HG03378 (cell line): ENCODE results near the gene SNN.

ENCODE experiments used
- ATAC-seq: cut with Tn5 transposase; IDR thresholded peaks from one replicate; pipeline ENCODE4 v1.9.1; 2021; ENCODE audit warnings: mild to moderate bottlenecking, moderate library complexity; ENCODE audit not compliant: unreplicated experiment

SNN gene

DNA sequence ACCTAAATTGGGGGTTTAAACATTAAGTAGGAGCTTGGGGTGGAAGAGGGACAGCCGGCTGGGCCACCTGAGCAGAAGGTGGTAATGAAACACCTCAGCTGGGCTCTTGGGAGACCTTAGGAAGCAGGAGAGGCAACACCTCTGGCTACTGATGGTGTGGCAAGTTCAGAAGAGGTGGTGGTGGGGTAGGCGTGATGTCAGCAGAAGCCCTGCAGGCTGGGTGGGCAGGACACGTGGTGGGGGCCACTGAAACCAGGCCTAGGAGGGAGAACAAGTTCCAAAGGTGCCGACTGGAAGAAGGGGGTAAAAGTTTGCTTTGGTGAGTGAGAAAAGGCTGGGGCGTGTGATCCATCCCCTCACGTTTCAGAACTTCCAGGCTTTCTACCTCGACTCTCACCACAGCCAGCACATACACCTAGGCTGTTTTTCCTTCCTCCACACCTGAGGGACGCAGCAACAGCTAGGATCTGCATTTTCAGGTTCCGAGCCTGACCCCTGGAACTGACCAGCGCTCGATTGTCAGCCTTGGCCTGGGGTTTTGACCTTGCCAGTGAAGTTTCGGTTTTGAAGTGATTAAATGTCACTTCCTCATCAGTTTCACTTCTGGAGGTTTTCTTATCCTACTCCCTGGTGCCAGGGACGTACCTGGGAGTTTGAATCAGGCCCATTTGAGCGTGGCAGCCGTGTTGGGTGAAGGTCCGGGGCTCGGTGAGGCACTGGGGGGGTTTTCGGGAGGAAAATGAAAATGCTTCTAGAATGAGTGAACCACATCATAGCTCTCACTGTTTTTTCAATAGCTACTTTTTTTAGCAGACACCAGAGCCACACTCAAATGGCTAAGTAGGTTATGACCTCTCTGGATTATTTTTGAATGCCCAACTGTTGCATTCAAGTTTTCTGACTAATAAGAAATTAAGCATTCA lies 10.0 kb downstream of the SNN start:
- no peak for ATAC-seq

DNA sequence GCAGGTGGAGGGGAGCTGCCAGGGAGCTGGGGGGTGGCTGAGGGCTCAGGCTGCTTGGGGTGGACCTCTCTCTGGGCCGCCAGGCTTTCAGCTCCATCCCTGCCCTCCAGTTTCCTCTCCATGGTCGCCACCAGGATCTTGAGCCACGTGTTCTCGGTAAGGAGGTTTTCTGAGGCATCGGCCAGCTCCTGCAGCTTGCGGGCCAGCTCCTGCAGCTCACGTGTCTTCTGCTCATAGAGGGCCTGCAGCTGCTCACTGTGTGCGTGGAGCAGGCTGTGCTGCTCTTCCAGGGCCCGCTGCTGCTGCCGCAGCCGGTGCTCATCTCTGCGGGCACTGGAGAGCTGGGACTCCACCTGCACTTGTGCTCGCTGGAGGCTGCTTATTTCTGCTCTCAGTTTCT lies 11.0 kb downstream of the SNN start:
- no peak for ATAC-seq

DNA sequence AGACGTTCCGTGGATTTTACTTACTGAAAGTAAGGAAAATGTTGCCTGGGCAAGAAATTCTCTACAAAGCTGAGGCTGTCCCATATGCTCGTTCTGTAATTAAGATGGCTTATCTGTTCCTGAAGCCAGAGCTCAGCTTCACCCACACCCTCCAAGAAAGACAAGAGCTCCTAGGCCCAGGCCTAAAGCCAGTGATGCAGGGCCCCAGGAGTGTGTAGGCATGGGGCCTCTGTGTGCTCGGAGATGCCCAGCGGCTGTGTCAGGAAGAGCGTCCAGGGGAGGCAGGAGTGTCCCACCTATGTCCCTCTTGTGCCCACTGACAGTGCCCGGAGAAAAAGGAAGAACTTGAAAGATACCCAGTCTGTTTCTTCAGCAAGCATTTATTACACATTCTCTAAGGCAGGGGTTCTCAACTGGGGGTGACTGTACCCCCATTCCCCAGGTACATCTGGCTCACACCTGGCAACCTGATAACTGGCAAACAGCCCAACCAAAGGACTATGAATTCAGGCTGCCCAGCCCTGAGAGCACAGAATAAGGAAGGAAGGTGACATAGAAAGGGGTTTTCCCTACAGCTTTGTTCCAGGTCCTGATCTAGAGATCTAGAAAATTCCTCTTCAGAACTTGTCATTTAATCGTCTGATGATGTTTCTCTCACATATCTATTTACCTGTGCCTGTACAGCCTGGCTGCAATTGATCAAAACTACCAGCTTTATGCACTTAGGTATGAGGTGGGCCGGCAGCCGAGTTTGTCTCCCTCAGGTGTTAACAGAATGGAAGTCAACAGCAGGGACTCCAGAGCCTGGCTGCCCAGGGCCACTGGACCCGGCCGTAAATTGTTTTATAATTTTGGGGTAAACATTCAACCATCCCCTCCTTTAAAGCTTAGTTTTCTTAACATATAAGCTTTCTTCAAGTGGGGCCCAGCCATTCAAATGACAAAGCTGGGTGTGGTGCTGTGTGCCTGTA lies 12.0 kb downstream of the SNN start:
- no peak for ATAC-seq

DNA sequence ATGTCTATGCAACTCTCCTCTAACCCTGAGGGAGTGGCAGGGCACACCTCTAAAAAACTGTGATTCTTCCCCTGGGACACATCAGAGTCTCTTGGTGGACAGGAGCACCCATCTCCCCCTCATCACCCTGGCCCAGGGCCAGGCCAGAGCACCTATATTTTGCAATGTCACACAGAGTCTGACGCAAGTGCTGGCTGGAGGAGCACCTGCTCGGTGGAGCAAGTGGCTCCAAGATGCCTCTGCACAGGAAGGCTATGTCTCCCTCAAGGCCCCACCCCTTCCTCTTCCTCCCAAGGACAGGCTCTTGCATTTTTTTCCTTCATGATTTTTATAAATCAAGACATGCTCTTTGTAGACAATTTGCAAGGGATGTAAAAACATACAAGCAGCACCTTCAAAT lies 13.3 kb downstream of the SNN start:
- ATAC-seq: peak; percentile 23

DNA sequence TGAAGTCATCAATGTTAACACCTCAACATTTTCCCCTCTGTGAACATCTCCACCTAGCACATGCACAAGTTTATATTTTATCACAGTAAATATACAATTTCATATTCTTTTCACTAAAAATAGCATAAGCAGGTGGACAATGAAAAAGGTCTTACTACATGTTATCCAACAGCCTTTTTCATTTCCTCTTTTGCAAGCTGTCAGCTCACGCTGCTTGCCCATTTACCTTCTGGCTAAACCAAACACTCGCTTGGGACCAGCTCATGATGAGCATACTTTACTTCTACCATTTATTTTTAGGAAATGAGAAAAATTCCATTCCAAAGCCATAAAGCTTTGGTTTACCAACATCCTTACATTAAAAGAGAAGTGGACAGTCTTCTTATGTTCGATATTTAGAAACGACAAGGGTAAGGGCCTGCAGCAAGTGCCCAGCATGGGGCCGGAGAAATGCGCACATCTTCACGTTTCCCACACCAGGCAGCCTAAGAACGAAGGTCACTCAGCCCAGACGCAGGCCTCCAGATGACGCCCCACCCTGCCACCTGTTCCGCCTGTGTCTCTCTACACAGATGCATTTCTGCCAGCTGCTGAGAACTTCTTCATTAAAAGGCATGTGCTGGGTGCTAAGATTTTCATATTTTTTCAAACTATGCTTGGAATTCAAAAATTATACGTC lies 13.9 kb downstream of the SNN start:
- peak; percentile 39 for ATAC-seq

DNA sequence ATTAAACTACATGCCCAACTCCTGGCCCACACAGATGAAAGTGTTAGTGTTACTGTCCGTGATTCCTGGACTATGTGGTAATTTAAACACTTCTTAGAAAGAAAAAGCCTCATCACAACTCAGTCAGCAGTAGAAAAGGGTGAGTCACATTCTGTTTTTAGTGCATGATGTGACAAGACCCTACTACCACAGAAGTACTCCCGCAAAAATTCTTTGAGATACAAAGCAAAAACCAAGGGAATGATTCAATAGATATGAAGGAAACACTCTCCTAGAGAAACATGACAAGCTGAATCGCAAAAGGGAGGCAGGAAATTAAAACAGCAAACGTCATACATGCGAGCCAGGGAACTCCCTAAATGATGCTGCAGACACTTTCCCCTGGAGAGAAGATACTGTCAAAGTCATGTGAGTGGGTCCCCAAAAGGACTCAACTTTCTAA lies 14.4 kb downstream of the SNN start:
- ATAC-seq: peak; percentile 26

DNA sequence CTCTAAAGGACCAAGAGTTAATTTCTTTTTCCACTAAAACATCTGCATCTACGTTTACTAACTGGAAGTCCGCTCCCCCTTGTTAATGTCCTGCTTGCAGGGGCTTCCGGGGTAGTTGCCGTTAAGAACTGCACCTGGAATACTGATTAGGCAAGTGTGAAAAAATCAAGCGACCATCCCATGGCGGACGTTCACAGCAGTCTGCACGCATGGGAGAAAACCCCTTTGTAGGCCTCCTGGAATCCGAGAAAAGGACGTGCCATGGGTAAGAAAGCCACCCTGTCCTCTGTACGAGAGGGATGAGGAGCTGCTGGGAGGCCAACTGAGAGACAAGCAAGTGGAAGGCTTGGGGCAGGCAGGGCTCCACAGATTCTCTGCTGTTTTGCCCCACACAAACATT lies 14.9 kb downstream of the SNN start:
- no peak for ATAC-seq

DNA sequence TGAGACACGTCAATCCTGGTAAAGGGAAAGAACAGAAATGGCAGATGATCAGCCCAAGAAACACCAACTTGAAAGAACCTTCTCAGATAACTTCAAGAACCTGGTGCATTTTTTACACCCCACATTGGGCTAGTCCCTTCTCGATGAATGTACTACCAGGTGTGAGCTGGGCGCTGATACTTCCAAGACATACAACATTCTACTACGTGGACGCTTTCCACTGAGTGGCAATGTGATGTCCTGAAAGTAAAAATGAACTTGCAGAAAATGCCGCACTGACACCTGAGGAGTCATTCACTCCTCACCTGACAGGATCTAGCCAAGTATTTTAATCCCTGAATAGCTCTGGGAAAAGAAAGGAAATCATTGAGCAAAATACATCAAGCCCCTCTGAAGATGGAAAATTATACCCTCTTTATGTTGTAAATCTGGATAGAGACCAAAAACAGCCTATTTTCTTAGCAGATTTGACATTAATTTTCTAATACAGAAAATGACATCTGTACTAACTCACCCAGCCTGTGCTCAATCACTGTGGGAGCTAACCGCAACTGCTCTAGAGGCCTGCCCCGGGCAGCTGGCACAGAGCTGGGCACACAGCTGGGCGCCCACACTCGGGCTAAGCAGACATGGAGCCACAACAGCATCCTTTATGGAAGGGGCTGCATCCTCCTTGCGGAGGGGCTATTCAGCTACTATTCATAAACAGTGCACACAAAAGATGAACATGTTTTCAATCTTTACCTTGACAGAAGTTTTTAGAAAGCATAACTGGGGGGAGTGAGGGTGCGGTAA lies 16.2 kb downstream of the SNN start:
- no peak for ATAC-seq

DNA sequence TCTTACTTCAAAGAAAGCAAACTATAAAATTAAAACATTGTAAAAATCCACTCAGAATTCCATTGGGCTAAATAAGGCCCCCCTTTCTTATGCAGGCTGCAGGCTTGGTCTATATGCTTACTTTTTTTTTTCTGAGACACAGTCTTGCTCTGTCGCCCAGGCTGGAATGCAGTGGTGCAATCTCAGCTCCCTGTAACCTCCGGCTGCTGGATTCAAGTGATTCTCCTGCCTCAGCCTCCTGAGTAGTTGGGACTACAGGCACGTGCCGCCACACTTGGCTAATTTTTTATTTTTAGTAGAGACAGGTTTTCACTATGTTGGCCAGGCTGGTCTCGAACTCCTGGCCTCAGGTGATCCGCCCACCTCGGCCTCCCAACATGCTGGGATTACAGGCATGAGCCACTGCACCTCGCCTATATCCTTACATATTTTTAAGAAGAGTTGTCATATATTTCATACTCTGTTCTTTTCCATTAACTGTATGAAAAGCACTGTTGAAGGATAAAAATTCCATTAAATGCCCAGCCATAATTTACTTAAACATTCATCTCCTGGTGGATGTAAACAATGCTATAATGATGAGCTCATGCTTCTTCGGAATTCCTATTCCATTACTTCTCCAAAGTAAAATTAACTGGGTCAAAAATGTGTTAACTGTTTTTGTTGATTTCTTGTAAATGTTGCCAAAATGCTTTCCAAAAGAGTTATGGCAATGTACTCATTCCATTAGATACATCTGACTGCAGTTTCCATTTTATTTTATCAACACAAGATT lies 17.8 kb downstream of the SNN start:
- ATAC-seq: no peak

DNA sequence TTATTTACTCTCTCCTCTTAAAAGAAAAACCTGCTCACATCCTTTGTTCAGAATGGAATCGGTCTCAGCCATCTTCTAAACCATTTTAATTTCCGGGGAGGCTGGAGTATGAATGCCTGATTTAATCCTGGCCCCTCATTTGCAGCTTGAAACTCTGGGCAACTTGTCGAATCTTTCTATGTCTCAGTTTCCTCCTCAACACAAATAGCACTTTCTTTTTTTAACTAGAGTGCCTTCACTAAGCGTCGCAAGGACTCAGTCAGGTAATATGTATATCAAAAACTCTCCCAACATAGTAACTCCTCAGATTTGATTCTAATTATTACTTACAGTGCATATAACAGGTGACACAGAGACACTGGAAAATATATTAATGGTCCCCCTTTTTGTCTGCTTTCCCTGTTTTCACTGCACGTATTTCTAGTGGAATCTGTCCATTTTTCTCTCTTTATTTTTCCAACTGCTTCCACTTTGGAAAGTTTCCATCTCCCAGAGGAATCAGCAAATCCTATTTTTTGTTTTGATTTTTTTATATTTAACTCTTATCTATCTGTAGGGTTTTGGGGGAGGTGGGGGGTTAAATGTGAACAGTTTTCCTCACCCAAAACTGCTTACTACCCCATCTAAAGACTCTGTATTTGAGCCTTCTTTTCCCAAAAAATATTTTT lies 18.6 kb downstream of the SNN start:
- ATAC-seq: no peak

DNA sequence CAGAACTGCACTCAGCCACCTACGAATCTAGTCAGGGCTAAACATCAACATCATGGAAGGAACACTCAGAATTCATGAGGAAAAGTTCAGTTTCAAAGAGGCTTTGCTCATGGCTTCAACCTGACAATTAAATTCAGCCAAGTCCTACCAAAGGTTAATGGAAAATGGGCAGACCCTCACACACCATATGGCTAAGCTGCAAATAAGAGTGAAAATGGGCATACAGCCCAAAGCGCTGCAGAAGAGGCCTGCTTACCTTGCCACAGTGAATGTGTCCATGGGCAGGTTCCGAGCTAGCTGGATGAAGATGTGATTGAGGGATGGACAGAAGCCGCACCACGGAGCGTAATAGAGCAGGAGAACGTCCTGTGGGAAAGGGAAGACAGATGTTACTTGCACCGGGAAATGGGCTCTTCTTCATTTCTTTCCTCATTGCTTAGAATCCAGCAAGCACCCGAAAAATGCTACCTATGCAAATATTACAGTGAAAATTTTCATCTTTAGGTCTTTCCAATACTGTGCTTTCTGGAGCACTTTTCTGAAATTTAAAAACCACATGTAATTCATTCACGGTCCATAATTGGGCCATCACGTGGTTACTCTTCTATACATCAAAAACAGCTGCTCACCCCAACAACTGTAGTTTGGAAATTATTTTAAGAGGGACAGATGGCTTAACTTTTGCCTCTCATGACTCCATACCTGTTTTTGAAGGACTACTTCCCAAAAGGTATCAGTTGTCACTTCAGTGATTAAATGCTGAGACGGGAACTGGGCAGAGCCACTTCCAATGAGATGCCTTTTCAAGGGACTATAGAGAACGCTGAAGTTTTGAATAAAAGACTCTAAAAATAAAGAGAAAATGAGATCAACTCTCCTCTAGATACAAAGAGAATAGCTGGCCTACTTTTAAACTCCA lies 19.6 kb downstream of the SNN start:
- no peak for ATAC-seq

DNA sequence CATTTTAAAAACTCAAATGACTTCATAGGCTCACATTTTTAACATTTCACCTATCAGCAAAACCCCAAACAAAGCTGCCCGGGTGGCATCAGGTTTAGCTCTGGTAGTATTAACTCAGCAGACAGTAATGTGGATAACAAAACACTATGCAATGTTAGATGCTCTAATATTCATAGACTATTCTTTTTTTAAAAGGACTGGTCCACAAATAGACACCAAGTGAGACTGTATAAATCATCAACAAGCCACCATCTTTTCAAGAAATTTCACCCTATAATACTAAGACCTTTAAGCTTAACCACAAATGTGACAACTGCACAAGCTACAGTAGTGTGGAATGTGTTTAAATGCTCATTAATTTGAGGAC lies 20.2 kb downstream of the SNN start:
- no peak for ATAC-seq

DNA sequence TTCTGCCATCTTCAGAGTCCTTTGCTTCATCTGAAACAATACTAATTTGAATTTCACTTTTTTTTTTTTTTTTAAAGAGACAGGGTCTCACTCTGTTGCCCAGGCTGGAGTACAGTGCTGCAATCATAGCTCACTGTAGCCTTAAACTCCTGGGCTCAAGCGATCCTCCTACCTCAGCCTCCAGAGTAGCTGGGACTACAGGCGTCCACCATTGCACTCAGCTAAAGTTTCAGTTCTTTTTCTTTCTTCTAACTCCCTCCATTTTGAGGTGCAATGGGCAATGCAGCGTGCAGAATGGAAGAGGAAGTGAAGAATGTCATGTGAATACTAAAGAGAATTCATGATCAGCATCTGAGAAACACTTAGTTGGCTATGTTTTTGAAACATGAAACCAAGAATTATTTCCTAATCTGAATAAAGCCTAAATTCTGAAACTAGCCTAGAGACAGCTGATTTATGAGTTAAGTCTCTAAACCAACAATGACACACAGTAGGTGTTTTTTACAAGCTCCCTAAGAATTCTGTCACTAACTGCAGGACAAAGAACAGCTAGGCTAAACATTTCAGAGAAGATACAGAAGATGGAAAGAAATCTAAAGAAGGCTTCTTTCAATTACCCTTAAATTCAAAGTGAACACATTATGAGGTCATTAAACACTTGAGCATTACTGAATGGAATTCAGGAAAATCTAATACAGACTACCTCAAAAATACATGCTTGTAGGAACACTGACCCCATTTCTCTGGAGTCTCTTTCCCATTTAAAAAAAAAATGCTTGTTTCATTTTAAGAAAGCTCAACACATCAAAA lies 21.0 kb downstream of the SNN start:
- ATAC-seq: peak; percentile 85

DNA sequence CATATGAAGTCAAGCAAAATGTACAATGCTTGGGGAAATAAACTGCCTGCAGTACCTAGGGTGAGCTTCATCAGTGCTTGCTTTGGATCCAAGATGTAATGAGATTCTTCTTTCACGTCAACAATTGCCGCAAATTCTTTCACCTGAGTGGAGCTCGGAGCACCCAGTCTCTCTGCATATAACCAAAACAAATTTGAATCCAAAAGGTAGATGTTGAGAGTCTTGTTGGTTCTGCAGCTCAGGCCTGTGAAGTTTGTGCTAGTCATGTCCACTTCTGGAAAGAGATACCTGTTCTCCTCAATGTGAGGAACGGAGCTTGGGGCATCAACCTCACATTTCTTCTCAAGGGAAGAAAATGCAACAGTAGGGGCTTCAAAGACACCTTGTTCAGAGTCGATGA lies 23.0 kb downstream of the SNN start:
- ATAC-seq: no peak

DNA sequence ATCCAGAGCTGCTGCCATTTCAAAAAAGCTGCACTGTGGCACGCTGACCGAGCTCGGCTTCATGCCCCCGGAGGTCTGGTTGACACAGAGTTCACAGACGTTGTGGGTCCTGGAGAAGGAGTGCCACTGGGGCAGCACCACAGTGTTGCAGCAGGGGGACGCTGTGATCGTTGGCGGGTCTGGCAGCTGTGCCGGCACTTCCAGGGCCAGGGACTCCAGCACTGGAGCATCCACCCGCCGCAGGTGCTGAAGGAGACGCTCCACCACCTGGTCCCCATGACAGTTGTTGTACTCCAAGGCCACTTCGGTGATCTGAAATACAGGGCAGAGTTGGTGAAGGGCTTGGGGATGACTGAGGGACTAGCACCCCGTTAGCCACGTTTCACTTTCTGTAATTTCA lies 23.5 kb downstream of the SNN start:
- no peak for ATAC-seq

DNA sequence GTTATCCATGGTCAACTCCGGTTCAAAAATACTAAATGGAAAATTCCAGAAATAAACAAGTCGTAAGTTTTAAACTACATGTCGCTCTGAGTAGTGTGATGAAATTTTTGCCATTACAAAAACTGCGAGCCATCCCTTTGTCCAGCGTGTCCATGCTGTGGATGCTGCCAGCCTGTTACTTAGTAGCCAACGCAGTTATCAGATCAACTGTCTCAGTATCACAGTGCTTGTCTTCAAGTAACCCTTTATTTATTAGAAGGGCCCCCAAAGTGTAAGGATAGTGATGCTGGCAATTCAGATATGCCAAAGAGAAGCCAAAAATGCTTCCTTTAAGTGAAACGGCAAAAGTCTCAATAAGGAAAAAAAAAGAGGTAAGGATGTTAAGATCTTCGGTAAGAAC lies 23.9 kb downstream of the SNN start:
- ATAC-seq: no peak

DNA sequence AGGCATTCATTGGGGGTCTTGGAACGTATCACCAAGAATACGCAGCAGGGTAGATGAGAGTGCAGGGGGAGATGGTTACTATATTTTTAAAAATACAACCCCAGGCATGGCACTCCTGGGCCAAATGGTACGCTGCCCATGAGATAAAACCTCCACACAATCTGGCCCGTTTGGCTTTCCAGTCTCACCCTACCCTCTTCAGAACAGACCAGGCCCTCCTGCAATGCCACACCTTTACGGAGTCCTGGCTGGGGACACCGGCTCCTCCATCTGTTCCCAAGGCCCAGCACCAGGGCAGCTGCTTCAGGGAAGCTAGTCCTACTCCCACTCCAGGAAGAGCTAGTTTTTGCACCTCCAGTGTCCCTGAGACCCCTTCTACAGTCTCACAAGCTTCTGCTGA lies 24.4 kb downstream of the SNN start:
- ATAC-seq: no peak
